Body of pancreas (tissue), 4 donors: ENCODE results near the gene LRCH4.
"Not testable (repeated sequence)": the region's sequence is repeated elsewhere in the genome, so short reads cannot be mapped to it uniquely, and the experiment has no call there.

Experiments used
- POLR2A ChIP-seq, 3 donors: fragments of 450-650 bp; IDR thresholded peaks; one replicate each; pipeline ENCODE4 v1.6.1; 2016; ENCODE audit warnings: antibody characterized with exemption in 3 of 3, mild to moderate bottlenecking in 2 of 3
- TF ChIP-seq, protein P1 (sequence below), 7 experiments: fragments of 450-650 bp in 4 of 7; fragments of 200-600 bp in 3 of 7; sonication (generic) in 3 of 7; IDR thresholded peaks; one replicate each; pipeline ENCODE4 v1.5.1; 2016 to 2019; ENCODE audit warnings: antibody characterized with exemption in 7 of 7

GRCh38 chr7:100535982-100536381 is 49.9 kb downstream of the LRCH4 start:
- TF ChIP-seq POLR2A (IDR thresholded peaks at IDR 0.05): not testable (repeated sequence)
- TF ChIP-seq, protein P1, sequence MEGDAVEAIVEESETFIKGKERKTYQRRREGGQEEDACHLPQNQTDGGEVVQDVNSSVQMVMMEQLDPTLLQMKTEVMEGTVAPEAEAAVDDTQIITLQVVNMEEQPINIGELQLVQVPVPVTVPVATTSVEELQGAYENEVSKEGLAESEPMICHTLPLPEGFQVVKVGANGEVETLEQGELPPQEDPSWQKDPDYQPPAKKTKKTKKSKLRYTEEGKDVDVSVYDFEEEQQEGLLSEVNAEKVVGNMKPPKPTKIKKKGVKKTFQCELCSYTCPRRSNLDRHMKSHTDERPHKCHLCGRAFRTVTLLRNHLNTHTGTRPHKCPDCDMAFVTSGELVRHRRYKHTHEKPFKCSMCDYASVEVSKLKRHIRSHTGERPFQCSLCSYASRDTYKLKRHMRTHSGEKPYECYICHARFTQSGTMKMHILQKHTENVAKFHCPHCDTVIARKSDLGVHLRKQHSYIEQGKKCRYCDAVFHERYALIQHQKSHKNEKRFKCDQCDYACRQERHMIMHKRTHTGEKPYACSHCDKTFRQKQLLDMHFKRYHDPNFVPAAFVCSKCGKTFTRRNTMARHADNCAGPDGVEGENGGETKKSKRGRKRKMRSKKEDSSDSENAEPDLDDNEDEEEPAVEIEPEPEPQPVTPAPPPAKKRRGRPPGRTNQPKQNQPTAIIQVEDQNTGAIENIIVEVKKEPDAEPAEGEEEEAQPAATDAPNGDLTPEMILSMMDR (IDR thresholded peaks at IDR 0.05): not testable (repeated sequence)
